ENCODE data around the gene JDP2. TPM values are rescaled to one million over a fixed set of nuclear protein-coding genes. Genes with fewer than 3 reads are reported as not detected.
"Not testable (repeated sequence)": the region's sequence is repeated elsewhere in the genome, so short reads cannot be mapped to it uniquely, and the experiment has no call there.

JDP2 gene
- total and polyA plus RNA-seq, 4 donors, result 13.8 to 30.4 (median 24.0) TPM

DNA sequence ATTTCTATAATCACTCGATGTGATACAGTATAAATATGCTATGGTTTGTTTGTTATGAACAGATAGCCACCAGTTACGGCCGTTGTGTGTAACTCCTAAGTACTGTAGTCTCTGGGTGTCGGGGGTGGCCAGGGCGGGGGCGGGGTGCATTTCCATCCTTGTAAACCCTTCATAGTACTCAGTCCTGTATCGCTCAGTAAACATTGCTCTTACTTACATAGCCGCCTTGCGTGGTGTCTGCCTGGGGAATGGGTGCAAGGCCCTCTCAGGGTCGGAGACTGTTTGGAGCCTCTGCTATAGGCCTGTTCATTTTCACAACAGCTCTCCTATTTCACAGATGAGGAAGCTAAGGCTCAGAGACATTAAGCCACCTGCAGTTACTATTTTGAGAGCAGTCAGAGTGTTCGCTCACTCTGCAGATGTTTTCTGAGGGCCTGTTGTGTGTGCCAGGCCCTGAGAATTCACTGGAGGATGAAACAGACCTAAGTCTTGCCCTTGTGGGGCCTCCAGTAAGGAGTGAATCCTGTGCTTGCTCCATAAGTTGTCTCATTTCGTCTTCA lies 42.5 kb downstream of the JDP2 start:
- Histone ChIP-seq H3K36me3 (ENCODE audit: control insufficient read depth, insufficient read depth, low read length) (peaks cover 42% of the 10 kb centered on the region), H3K4me3 (ENCODE audit: low read depth, low read length) (no peak overlapping the region), H3K9me3 (ENCODE audit: control insufficient read depth, insufficient read depth, low read length) (no peaks in the 10 kb centered on the region), H3K27ac (ENCODE audit: low read depth, low read length) (no peak overlapping the region), H3K4me1 (ENCODE audit: control insufficient read depth, insufficient read depth, low read length) (no peaks in the 10 kb centered on the region), H3K27me3 (ENCODE audit: control insufficient read depth, insufficient read depth, low read length) (no peaks in the 10 kb centered on the region)
- no peak for DNase-seq (ENCODE audit: low read depth in 4 of 6, low spot score in 6 of 6)
- 85% methylated on average over 8 of the region's 12 CpGs for WGBS (ENCODE audit: insufficient coverage)

DNA sequence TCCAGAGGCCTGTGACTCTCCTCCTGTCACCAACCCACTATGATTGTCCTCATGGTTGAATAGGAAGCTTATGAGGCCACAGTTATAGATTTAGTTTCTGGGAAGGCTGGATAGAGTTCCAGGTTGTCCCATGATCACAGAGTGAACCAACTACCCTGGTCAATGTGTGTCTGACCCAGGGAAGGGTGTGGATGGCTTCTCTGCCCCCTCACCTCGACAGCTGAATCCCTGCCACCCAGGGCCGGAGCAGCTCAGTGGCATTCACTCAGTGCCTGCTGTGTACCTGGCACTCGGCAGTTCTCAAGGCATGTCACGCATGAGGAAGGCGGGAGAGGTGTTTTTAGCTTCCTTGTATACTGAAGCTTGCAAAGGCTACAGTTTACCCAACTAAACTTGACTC lies 43.2 kb downstream of the JDP2 start:
- no peaks in the 10 kb centered on the region for H3K27me3 ChIP-seq (ENCODE audit: control insufficient read depth, insufficient read depth, low read length)
- no peak overlapping the region for H3K27ac ChIP-seq (ENCODE audit: low read depth, low read length)
- H3K36me3 ChIP-seq (ENCODE audit: control insufficient read depth, insufficient read depth, low read length), result peaks cover 43% of the 10 kb centered on the region
- WGBS (ENCODE audit: insufficient coverage), result 95% methylated on average over 4 of the region's 5 CpGs
- no peak for DNase-seq (ENCODE audit: low read depth in 4 of 6, low spot score in 6 of 6)
- H3K4me3 ChIP-seq (ENCODE audit: low read depth, low read length), result no peak overlapping the region
- no peaks in the 10 kb centered on the region for H3K9me3 ChIP-seq (ENCODE audit: control insufficient read depth, insufficient read depth, low read length)
- no peaks in the 10 kb centered on the region for H3K4me1 ChIP-seq (ENCODE audit: control insufficient read depth, insufficient read depth, low read length)

DNA sequence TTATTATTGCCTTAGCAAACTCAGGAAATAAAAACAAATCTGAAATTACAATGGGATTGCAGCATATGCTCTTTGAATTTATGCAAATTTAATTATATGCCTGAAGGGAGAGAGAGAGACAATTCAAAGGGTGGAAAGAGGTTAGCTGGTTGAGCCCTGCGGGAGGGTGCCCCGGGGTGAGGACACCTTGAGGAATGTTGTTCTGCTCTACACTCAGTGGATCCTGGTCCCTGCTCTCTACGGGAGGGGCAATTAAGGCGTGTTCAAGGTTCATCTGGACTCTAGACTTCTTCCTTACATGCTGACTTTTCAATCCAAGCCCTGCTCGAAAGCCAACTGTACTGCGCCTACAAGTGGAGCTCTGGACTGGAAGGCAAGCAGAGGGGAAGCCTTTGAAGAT lies 46.3 kb downstream of the JDP2 start:
- DNase-seq (ENCODE audit: low read depth in 4 of 6, low spot score in 6 of 6); H3K4me1 ChIP-seq (ENCODE audit: control insufficient read depth, insufficient read depth, low read length); H3K27ac ChIP-seq (ENCODE audit: low read depth, low read length); H3K9me3 ChIP-seq (ENCODE audit: control insufficient read depth, insufficient read depth, low read length); H3K4me3 ChIP-seq (ENCODE audit: low read depth, low read length); H3K27me3 ChIP-seq (ENCODE audit: control insufficient read depth, insufficient read depth, low read length): not testable (repeated sequence)
- 27% methylated on average over 2 of the region's 6 CpGs for WGBS (ENCODE audit: insufficient coverage)
- H3K36me3 ChIP-seq (ENCODE audit: control insufficient read depth, insufficient read depth, low read length), result peaks cover 49% of the 10 kb centered on the region

DNA sequence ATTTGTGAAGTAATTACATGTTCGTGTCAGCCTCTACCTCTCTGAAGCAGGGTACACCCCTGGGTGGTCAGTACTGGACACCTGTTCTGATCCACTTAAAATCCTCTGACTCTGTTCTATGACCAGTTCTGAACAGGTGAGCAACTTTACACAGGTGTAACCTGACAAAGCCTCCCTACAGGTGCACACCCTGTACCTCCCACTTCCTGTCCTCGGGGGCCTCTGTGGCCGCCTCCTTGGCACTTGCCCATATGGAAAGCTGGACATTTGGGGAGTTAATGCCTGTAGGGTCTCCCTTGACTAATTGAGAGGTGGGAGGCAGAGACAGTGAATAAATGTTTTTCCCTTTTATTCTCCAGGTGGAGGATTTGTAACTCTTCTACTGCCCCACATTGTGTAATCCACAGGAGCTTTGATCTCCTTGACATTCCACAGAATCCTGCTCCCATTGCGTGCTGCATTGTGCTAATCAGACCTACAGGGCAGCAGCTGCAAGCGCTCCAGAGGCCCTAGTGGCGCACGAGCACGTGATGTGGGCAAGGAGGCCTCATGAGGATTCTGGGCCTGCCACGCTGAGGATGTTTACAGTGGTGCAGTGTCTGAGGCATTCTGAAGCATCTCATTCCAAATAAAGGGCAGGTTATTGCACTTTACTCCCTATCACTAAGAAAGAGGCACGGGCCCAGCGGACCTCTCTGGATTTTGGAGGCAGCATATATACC lies 48.6 kb downstream of the JDP2 start:
- Histone ChIP-seq H3K36me3 (ENCODE audit: control insufficient read depth, insufficient read depth, low read length) (peaks cover 27% of the 10 kb centered on the region), H3K4me1 (ENCODE audit: control insufficient read depth, insufficient read depth, low read length) (no peaks in the 10 kb centered on the region), H3K27ac (ENCODE audit: low read depth, low read length) (no peak overlapping the region), H3K27me3 (ENCODE audit: control insufficient read depth, insufficient read depth, low read length) (no peaks in the 10 kb centered on the region), H3K9me3 (ENCODE audit: control insufficient read depth, insufficient read depth, low read length) (no peaks in the 10 kb centered on the region), H3K4me3 (ENCODE audit: low read depth, low read length) (no peak overlapping the region)
- 38% methylated on average over 7 of the region's 11 CpGs for whole genome bisulfite sequencing (ENCODE audit: insufficient coverage)
- DNase-seq (ENCODE audit: low read depth in 4 of 6, low spot score in 6 of 6), result peak in 2 of 6 donors; percentile 16 to 76

DNA sequence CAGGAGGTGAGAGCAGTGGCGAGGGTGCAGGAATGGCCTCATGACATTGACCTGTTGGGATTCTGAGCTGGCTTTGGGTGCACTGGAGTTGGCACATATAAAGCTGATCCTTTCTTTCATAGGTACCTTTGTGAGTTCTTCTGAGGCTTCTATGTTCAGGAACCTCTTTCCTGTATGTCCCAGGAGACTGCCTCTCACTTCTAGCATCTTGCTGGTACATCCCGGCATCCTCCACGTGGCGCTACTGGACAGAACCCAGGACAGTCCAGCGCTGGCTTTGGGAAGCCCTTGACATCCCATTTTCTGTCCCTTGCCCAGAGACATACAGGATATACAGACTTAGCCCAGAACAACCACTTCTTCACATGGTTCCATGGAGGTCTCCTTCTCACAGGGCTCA lies 50.1 kb downstream of the JDP2 start:
- WGBS (ENCODE audit: insufficient coverage), result 97% methylated on average over 5 of the region's 5 CpGs
- DNase-seq (ENCODE audit: low read depth in 4 of 6, low spot score in 6 of 6), result no peak

DNA sequence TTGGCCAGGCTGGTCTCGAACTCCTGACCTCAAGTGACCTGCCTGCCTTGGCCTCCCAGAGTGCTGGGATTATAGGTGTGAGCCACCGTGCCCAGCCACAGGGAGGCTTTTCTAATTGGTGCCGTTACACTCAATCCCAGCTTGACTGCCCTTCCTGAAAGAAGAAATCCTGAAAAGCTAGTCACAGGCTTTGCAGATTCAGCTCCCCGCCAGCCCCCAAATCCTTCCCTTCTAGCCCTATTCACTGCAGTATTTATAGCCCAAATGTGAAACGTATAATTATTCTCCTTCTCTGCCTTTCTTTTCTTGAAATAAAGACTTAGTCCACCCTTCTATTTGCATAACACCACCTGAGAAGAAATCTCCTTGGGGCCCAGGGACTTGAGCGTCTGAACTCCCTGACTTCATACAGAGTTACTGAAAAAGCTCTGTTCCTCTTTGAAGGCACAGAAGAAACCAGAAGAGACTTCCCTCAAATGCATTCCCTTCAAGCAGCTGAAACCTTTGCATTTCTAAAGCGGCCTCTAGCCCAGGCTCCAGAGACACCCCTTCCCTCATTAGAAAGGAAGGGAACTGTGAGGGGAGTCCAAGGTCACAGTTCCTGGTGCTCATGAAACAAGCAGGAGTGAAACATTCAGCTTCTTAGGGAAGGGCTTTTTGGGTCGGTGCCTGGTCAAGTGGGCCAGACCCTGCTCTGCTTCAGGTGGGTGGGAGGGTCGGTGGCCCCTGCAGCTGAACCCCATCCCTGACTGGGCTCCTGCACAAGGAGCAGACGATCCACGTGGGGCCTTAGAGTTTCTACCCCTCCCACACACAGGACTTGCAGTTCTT lies 52.2 kb downstream of the JDP2 start:
- Histone ChIP-seq H3K27me3 (ENCODE audit: control insufficient read depth, insufficient read depth, low read length) (no peaks in the 10 kb centered on the region), H3K27ac (ENCODE audit: low read depth, low read length) (no peak overlapping the region), H3K4me1 (ENCODE audit: control insufficient read depth, insufficient read depth, low read length) (no peaks in the 10 kb centered on the region), H3K4me3 (ENCODE audit: low read depth, low read length) (no peak overlapping the region), H3K9me3 (ENCODE audit: control insufficient read depth, insufficient read depth, low read length) (no peaks in the 10 kb centered on the region), H3K36me3 (ENCODE audit: control insufficient read depth, insufficient read depth, low read length) (peaks cover 15% of the 10 kb centered on the region)
- no peak for DNase-seq (ENCODE audit: low read depth in 4 of 6, low spot score in 6 of 6)
- WGBS (ENCODE audit: insufficient coverage), result 29% methylated on average over 7 of the region's 11 CpGs

More for the DNA sequence above, 50.1 kb downstream of the JDP2 start:
- H3K27me3 ChIP-seq (ENCODE audit: control insufficient read depth, insufficient read depth, low read length), result no peaks in the 10 kb centered on the region
- no peak overlapping the region for H3K4me3 ChIP-seq (ENCODE audit: low read depth, low read length)
- H3K27ac ChIP-seq (ENCODE audit: low read depth, low read length), result no peak overlapping the region
- H3K9me3 ChIP-seq (ENCODE audit: control insufficient read depth, insufficient read depth, low read length), result no peaks in the 10 kb centered on the region
- H3K36me3 ChIP-seq (ENCODE audit: control insufficient read depth, insufficient read depth, low read length), result peaks cover 18% of the 10 kb centered on the region
- H3K4me1 ChIP-seq (ENCODE audit: control insufficient read depth, insufficient read depth, low read length), result no peaks in the 10 kb centered on the region

DNA sequence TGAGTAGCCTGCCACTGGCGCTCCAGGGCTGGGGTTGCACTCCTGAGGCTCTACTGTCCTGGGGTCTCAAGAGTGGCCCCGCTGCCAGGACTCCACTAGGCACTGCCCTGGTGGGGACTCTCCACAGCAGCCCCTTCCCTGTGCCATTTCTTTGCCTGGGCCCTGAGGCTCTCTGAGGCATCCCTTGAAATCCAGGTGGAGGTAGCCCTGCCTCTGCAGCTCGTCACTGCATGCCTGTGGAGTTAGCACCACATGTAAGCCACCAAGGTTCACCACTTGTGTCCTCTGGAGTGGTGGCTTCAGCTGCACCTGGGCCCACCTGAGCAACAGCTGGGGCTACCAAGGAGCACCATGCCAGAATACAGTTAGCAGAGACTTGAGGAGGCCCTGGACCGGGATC lies 54.5 kb downstream of the JDP2 start:
- Histone ChIP-seq H3K4me1 (ENCODE audit: control insufficient read depth, insufficient read depth, low read length) (no peaks in the 10 kb centered on the region), H3K27ac (ENCODE audit: low read depth, low read length) (no peak overlapping the region), H3K36me3 (ENCODE audit: control insufficient read depth, insufficient read depth, low read length) (peaks cover 2% of the 10 kb centered on the region), H3K27me3 (ENCODE audit: control insufficient read depth, insufficient read depth, low read length) (no peaks in the 10 kb centered on the region), H3K4me3 (ENCODE audit: low read depth, low read length) (no peak overlapping the region), H3K9me3 (ENCODE audit: control insufficient read depth, insufficient read depth, low read length) (no peaks in the 10 kb centered on the region)
- 100% methylated on average over 3 of the region's 4 CpGs for WGBS (ENCODE audit: insufficient coverage)
- DNase-seq (ENCODE audit: low read depth in 4 of 6, low spot score in 6 of 6), result no peak

DNA sequence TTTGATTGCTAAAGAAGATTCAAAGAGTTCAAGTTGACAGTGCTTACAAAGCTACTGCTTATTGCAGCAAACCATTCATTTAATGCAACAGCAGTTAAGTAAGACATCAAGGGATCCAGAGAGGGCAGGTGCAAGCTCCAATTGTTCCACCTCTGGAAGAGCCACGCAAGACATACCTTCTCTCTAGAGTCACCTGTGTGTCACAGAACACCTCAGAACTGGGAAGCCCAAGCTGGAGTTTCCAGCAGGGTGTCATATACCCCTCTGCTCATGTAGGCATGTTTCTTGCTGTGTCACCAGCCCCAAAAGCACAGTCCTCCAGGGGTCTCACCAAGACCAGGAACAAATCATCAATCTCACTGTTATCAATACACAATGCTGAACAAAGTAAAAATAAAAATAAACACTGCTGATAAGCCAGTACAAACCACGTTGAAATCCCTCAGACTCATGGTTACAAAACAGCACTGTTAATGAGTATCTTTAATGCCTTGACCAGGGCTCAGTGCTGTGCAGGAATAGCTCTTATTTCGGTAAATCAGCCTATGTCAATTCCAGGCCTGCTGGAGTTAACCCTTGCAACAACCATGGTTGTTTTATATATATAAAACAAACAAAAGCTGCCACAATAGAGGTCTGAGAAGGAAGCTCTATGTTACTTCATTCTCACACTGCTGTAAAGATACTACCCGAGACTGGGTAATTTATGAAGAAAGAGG lies 57.0 kb downstream of the JDP2 start:
- Histone ChIP-seq H3K4me1 (ENCODE audit: control insufficient read depth, insufficient read depth, low read length) (no peaks in the 10 kb centered on the region), H3K27me3 (ENCODE audit: control insufficient read depth, insufficient read depth, low read length) (no peaks in the 10 kb centered on the region), H3K9me3 (ENCODE audit: control insufficient read depth, insufficient read depth, low read length) (no peaks in the 10 kb centered on the region), H3K36me3 (ENCODE audit: control insufficient read depth, insufficient read depth, low read length) (no peaks in the 10 kb centered on the region), H3K27ac (ENCODE audit: low read depth, low read length) (no peak overlapping the region), H3K4me3 (ENCODE audit: low read depth, low read length) (no peak overlapping the region)
- WGBS (ENCODE audit: insufficient coverage), result 73% methylated on average over 2 of the region's 4 CpGs
- DNase-seq (ENCODE audit: low read depth in 4 of 6, low spot score in 6 of 6), result no peak

DNA sequence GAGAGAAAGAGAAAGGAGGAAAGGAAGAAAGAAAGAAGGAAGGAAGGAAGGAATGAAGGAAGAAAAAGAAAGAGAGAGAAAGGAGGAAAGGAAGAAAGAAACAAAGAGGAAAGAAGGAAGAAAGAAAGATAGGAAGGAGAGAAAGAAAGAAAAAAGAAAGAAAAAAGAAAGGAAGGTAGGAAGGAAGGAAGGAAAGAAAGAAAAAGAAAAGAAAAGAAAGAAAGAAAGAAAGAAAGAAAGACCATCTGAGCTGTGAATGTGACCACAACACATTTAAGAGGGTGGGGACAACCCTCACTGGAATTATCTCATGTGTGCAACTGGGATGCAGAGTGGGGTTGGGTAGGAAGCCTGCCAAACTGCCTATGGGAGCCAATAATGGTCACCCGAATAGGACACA lies 58.5 kb downstream of the JDP2 start:
- Histone ChIP-seq H3K27me3 (ENCODE audit: control insufficient read depth, insufficient read depth, low read length) (no peaks in the 10 kb centered on the region), H3K36me3 (ENCODE audit: control insufficient read depth, insufficient read depth, low read length) (no peaks in the 10 kb centered on the region), H3K4me1 (ENCODE audit: control insufficient read depth, insufficient read depth, low read length) (no peaks in the 10 kb centered on the region), H3K27ac (ENCODE audit: low read depth, low read length) (no peak overlapping the region), H3K4me3 (ENCODE audit: low read depth, low read length) (no peak overlapping the region), H3K9me3 (ENCODE audit: control insufficient read depth, insufficient read depth, low read length) (no peaks in the 10 kb centered on the region)
- no peak for DNase-seq (ENCODE audit: low read depth in 4 of 6, low spot score in 6 of 6)
- no CpG with 5 or more reads among the region's 1 CpG for WGBS (ENCODE audit: insufficient coverage)

Data from spinal cord (tissue), 10 donors.